22Rv1 (cell line): Measurements from ENCODE around the gene PDE10A.

Experiments used
- H3K27ac ChIP-seq: fragments of 450-650 bp; 2 replicates; pipeline ENCODE4 v1.5.1; 2017
- ZFX ChIP-seq: fragments of 450-650 bp; IDR thresholded peaks from 2 replicates; pipeline ENCODE4 v1.6.1; 2017; ENCODE audit warnings: antibody characterized with exemption, borderline replicate concordance
- TF ChIP-seq, protein P1 (sequence below): fragments of 450-650 bp; IDR thresholded peaks from 2 replicates; pipeline ENCODE4 v1.5.1; 2017; ENCODE audit warnings: mild to moderate bottlenecking

The PDE10A gene

DNA sequence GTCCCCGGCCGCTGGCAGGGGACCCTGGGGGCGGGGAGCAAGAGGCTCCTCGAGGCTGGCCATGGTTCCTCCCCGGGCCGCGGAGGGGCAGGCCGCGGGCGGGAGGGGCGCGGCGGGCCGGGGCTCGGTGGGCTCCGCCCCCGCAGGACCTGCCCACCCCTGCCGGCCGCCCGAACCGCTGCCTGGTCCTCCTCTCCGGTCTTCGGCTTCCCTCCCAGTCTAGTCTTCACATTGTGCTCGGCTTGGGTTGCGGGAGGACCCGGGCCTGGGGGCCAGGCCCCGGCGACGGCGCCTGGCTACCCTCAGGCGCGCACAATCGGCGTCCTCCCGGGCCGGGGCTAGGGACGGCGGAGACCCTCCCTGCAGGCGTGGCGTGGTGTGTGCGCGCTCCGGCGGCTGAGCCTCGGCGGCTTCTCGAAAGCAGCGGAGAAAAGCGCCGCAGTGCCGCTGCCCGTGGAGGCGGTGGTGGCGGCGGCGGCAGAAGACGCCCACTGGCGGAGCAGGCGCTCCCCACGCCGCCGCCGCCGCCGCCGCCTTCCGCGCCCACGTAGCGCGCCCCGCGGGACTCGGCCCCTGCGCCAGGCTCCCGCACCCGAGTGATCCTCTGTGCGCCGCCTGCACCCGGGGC is at the start of gene PDE10A:
TSS of gene PDE10A (minus strand) at position 493 of the 628 bp plus-strand sequence. CDS start at position 63, 430 bp downstream.
- TF ChIP-seq, protein P1, sequence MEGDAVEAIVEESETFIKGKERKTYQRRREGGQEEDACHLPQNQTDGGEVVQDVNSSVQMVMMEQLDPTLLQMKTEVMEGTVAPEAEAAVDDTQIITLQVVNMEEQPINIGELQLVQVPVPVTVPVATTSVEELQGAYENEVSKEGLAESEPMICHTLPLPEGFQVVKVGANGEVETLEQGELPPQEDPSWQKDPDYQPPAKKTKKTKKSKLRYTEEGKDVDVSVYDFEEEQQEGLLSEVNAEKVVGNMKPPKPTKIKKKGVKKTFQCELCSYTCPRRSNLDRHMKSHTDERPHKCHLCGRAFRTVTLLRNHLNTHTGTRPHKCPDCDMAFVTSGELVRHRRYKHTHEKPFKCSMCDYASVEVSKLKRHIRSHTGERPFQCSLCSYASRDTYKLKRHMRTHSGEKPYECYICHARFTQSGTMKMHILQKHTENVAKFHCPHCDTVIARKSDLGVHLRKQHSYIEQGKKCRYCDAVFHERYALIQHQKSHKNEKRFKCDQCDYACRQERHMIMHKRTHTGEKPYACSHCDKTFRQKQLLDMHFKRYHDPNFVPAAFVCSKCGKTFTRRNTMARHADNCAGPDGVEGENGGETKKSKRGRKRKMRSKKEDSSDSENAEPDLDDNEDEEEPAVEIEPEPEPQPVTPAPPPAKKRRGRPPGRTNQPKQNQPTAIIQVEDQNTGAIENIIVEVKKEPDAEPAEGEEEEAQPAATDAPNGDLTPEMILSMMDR = no peak
- TF ChIP-seq ZFX = no peak
- H3K27ac ChIP-seq = no peak within 1 kb of the TSS

DNA sequence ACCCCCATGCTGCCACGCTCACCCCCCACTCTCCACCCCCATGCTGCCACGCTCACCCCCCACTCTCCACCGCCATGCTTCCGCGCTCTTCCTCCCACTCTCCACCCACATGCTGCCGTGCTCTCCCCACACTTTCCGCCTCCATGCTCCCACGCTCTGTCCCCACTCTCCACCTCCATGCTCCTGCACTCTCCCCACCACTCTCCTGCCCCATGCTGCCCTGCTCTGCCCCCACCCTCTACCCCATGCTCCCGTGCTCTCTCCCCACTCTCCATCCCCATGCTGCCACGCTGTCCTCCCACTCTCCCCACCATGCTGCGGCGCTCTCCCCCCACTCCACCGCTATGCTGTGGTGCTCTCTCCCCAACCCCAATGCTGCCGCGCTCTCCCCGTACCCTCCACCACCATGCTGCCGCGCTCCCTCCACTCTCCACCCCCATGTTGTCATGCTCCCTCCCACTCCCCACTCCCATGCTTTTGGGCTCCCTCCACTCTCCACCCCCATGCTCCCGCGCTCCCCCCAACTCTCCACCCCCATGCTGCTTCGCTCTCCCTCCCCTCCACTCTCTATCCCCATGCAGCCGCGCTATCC is 46.0 kb upstream of the PDE10A start:
- H3K27ac ChIP-seq = no peak overlapping the region
- TF ChIP-seq, protein P1 = no peak
- no peak for TF ChIP-seq ZFX

DNA sequence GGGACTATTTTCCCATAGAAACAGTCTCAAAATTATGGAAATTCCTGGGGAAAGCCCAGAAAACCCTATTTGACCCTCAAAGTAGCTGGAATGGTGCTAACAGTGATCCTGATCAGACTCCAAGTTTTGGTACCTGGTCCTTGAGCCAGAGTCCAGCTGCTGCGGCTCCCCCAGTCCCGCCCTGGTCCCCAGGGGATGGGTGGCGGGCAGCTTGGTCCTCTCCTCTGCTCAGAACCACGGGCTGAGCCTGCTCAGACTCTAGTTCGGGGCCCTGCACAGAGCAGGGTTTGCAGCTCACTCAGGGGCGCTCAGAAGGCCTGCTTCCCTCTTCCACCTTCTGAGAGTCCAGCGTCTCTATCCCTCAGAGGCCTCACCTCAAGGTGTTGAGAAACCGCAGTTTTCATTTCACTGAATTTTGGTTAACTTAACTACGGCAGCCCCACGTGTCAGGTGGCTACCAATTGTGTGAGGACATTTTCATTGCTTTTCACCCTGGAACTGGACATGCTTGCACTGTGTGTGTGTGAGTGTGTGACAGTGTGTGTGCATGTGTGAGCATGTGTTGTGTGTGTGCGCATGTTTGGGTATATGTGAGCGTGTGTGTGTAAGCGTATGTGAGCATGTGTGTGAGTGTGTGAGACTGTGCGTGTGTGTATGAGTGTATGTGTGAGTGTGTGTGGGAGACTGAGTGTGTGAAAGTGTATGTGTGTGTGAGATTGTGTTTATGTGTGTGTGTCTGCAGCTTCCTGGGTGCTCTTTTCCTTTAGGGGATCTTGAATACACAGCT is 44.2 kb upstream of the PDE10A start:
- H3K27ac ChIP-seq = no peak overlapping the region
- TF ChIP-seq, protein P1 = no peak
- TF ChIP-seq ZFX = no peak

DNA sequence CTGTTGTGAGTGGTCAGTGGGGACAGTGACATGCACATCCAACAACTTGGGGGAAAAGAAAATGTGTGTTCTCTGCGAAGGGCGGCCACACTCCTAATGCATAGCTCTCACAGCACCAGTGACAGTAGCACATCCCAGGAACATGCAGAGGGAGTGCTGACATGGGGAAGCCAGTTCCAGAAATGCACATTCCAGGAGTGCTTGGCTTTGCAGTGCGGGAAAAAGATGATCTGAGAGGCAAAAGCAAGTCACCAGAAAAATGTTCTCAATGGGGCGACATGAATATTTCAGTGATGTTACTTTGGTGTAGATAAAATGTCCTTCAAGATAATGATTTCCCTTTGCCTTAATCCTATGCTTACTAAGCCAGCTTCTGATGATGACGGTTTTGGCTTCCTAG is 42.9 kb upstream of the PDE10A start:
- TF ChIP-seq, protein P1 = no peak
- no peak for TF ChIP-seq ZFX
- H3K27ac ChIP-seq = no peak overlapping the region

DNA sequence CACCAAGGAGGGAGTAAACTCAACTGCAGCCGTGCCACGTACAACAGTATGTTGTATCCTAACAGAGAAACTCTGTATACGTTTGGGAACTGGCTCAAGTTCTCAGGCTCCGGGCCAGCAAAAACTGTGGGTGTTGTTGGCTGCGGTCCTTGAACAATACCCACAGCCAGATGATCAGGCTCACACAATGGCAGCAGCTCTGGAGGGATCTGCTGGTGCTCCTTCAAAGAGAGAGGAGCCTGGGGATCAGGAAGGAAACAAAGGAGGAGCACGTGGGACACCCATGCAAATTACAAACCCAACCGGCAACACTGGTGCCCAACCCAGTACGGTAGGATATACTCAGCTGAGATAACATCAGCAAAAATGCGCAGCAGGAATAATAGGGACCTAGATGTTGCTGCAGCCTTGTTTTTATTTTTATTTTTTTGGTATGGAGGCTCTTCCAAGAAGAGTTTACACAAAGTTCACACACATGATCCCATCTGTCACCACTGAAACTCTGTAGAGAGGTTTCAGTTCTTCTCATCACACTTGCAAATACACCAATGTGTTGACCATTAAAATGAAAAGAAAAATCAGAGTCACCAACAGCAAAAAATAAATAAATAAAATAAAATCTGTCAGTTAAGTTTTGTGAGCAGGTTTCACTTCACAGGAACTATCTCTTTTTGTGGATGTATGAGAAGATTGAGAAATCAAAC is 41.2 kb upstream of the PDE10A start:
- TF ChIP-seq, protein P1 = no peak
- TF ChIP-seq ZFX = no peak
- no peak overlapping the region for H3K27ac ChIP-seq

DNA sequence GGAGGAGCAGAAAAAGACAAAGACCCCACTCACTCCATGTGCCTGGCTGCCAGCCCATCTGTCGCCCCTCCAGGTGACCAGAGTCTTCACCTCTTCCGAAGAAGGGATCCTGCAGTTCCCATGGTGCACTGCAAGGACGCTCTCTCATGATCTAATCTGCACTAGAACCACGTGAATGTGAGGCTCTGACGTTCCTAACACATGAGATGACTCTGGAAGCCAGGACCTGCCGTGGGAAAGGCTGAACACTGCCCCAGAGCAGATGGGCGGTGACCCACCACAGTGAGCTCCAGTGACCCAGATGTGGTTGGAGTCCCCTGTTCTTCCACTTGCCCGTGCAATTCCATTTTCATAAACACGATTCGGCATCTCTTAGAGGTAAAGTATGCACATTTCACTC is 39.6 kb upstream of the PDE10A start:
- TF ChIP-seq, protein P1 = no peak
- no peak for TF ChIP-seq ZFX
- no peak overlapping the region for H3K27ac ChIP-seq
